ENCODE data around the gene QSOX2.

QSOX2 gene

DNA sequence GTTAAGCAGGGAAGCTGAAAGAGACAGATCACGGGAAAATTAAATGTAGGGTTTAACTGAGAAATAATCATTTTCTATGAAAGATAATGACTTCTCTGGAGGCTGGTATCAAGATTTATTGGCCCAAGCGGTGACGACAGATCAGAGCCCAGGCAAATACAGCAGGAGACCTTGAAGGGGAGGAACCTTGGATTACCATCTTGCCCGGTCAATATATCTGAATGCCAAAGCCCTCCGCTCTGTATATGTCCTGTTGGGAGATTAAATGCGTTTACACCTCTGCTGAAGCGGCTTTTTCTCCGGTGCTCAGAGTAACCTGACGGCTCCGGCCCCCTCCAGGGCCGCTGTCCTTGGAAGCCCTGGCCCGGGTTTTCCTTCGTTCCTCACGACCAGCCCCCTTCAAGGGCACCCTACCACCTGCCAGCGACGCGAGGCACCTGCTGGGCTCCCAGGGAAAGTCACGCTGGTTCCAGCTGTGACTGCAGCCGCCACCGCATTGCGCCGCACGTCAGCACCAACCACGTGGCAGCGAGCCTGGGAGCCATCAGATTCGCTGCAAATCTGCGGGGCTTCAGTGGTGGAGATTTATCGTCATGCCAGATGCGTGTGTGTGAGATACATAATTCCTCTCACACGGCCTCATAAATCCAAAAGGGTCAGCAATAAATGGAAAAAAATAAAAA lies 4.4 kb upstream of the QSOX2 start:
- no peaks in the 10 kb centered on the region for H3K9me3 ChIP-seq (ENCODE audit: control insufficient read depth, insufficient read depth, low read depth, low read length)
- POLR2A ChIA-PET: no interaction called here
- no peak overlapping the region for H3K27ac ChIP-seq (ENCODE audit: extremely low read depth, low read depth, low read length)
- TF ChIP-seq ZNF274 (IDR thresholded peaks at IDR 0.05; ENCODE audit: low read length): no peak
- TF ChIP-seq ZNF274 (tag by site-specific recombination; IDR thresholded peaks at IDR 0.05; ENCODE audit: borderline replicate concordance): no peak
- peak; percentile 74; the same call in 1 of the 2 replicates for TF ChIP-seq ZNF423 (tag by site-specific recombination; IDR thresholded peaks at IDR 0.05)
- no peak for TF ChIP-seq ZNF366 (tag by site-specific recombination; conservative IDR thresholded peaks at IDR 0.05)
- TF ChIP-seq, protein P1, sequence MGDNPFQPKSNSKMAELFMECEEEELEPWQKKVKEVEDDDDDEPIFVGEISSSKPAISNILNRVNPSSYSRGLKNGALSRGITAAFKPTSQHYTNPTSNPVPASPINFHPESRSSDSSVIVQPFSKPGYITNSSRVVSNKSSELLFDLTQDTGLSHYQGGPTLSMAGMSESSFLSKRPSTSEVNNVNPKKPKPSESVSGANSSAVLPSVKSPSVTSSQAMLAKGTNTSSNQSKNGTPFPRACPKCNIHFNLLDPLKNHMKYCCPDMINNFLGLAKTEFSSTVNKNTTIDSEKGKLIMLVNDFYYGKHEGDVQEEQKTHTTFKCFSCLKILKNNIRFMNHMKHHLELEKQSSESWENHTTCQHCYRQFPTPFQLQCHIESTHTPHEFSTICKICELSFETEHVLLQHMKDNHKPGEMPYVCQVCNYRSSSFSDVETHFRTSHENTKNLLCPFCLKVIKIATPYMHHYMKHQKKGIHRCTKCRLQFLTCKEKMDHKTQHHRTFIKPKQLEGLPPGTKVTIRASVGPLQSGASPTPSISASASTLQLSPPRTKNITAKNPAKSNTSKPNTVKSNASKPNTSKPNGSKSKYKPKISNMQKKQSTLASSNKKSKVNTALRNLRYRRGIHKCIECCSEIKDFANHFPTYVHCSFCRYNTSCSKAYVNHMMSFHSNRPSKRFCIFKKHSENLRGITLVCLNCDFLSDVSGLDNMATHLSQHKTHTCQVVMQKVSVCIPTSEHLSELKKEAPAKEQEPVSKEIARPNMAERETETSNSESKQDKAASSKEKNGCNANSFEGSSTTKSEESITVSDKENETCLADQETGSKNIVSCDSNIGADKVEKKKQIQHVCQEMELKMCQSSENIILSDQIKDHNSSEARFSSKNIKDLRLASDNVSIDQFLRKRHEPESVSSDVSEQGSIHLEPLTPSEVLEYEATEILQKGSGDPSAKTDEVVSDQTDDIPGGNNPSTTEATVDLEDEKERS (tag by site-specific recombination; IDR thresholded peaks at IDR 0.05): no peak
- peak; percentile 70; the same call in 1 of the 2 replicates for TF ChIP-seq ZIC2 (tag by site-specific recombination; IDR thresholded peaks at IDR 0.05)
- no peak for TF ChIP-seq KLF16 (tag by site-specific recombination; IDR thresholded peaks at IDR 0.05)
- TF ChIP-seq ZFP3 (tag by site-specific recombination; IDR thresholded peaks at IDR 0.05; ENCODE audit: low read depth): no peak
- no peak for TF ChIP-seq MYNN (tag by site-specific recombination; IDR thresholded peaks at IDR 0.05; ENCODE audit: borderline replicate concordance)
- H3K4me1 ChIP-seq (ENCODE audit: control insufficient read depth, insufficient read depth, low read length): 0 out of 2 replicates have a peak, but pooled peaks cover 2% of the 10 kb centered on the region
- H3K36me3 ChIP-seq (ENCODE audit: control insufficient read depth in 2 of 2, insufficient read depth in 1 of 2, low read length in 2 of 2): no peaks in the 10 kb centered on the region
- CTCF ChIA-PET: interaction anchor here (2.4 kb wide), 1 partner anchor 34 kb away, joined by 9 read pairs; no protein-coding TSS in a partner anchor
- no peak overlapping the region for H3K4me3 ChIP-seq (ENCODE audit: low read depth, low read length)

DNA sequence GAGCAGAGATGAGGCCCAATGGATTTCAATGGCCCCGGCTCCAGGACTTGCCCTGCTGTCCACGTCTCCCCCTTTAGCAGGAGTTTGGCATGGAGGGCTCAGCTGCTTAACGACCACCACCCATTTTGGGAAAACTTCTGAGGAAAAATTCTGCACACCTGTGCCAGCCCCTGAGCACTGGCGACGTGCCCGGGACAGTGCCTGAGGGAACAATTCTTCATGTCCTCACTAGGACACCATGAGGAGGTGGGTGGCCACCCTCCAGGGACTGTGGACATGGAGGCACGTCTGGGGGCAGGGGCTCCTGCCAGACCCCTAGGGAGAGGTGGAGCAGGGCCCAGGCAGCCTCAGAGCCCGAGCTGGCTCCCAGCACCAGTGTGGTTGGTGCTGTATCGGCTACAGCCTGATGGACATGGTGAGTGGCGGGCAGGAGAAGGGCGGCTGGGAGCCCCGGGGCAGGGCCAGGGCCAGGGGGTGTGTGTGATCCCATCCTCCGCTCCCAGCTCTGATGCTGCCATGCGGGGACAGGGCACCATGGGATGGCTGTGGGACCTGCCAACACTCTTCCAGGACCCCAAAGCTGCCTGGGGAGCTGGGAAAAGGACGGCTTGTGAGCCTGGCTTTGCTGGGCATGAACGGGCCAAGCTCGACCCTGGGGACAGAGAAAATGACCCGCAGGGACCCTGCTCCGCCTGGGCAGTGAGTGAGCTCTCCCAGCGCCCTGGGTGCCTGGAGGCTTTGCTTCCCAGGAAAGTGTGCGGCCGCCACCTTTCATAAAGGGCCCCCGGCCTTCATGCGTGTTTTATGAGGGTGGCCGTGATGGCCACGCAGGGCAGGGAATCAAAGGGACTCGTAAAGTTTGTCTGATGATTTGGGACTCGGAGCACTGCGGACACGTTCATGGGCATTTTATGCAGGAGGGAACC lies 3.6 kb upstream of the QSOX2 start:
- H3K36me3 ChIP-seq (ENCODE audit: control insufficient read depth in 2 of 2, insufficient read depth in 1 of 2, low read length in 2 of 2): no peaks in the 10 kb centered on the region
- no peak for TF ChIP-seq ZNF677 (tag by site-specific recombination; IDR thresholded peaks at IDR 0.05)
- 0 out of 2 replicates have a peak, but pooled peaks have one; percentile 7 for TF ChIP-seq ZIC2 (tag by site-specific recombination; IDR thresholded peaks at IDR 0.05)
- no peak overlapping the region for H3K4me3 ChIP-seq (ENCODE audit: low read depth, low read length)
- H3K27ac ChIP-seq (ENCODE audit: extremely low read depth, low read depth, low read length): no peak overlapping the region
- CTCF ChIA-PET: interaction anchor here (2.4 kb wide), 1 partner anchor 35 kb away, joined by 9 read pairs; no protein-coding TSS in a partner anchor
- 0 out of 2 replicates have a peak, but pooled peaks cover 2% of the 10 kb centered on the region for H3K4me1 ChIP-seq (ENCODE audit: control insufficient read depth, insufficient read depth, low read length)
- POLR2A ChIA-PET: no interaction called here
- H3K9me3 ChIP-seq (ENCODE audit: control insufficient read depth, insufficient read depth, low read depth, low read length): no peaks in the 10 kb centered on the region

DNA sequence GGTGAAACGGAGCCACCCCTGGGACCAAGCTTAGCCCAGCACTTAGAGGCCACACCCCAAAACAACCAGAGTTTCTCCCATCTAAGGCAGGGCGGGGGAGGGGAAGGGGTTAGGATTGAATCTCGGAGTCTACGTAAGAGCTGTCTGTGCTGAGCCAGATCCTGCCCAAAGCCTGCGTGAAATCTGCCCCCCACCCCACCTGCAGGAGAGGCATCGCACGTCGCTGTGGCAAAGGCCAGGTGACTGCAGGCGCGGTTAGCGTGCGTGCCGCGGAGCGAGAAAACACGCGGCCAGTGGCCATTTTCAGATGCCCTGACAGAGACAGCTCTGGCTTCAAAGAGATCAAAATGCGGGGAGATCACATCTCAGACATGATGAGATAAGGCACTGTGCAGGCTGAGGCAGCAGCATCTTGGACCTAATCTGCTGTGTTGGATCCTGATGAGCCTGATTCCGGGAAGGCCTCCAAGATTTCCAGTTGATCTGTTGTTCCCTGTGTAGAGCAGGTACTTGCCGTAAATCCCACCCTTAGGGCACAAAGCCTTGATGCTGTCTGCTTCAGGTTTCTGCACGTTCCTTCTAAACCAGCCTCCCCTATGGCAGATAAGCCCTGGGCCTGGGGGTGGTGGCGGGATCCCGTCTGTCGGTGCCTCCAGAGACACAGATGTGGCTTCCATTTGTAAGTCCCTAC lies 2.5 kb upstream of the QSOX2 start:
- H3K27ac ChIP-seq (ENCODE audit: extremely low read depth, low read depth, low read length): no peak overlapping the region
- H3K4me1 ChIP-seq (ENCODE audit: control insufficient read depth, insufficient read depth, low read length): 0 out of 2 replicates have a peak, but pooled peaks cover 2% of the 10 kb centered on the region
- ChIA-PET CTCF (interaction anchor here (0.6 to 1.2 kb wide), 2 partner anchors 8 to 35 kb away, joined by 3 read pairs; no protein-coding TSS in a partner anchor), POLR2A (interaction anchor here (1.1 kb wide), 1 partner anchor 19 kb away, joined by 5 read pairs; no protein-coding TSS in a partner anchor)
- no peaks in the 10 kb centered on the region for H3K9me3 ChIP-seq (ENCODE audit: control insufficient read depth, insufficient read depth, low read depth, low read length)
- H3K36me3 ChIP-seq (ENCODE audit: control insufficient read depth in 2 of 2, insufficient read depth in 1 of 2, low read length in 2 of 2): no peaks in the 10 kb centered on the region
- no peak overlapping the region for H3K4me3 ChIP-seq (ENCODE audit: low read depth, low read length)
- TF ChIP-seq, protein P2, sequence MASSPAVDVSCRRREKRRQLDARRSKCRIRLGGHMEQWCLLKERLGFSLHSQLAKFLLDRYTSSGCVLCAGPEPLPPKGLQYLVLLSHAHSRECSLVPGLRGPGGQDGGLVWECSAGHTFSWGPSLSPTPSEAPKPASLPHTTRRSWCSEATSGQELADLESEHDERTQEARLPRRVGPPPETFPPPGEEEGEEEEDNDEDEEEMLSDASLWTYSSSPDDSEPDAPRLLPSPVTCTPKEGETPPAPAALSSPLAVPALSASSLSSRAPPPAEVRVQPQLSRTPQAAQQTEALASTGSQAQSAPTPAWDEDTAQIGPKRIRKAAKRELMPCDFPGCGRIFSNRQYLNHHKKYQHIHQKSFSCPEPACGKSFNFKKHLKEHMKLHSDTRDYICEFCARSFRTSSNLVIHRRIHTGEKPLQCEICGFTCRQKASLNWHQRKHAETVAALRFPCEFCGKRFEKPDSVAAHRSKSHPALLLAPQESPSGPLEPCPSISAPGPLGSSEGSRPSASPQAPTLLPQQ (tag by site-specific recombination; IDR thresholded peaks at IDR 0.05): no peak
- 0 out of 2 replicates have a peak, but pooled peaks have one; percentile 42 for TF ChIP-seq ZNF600 (tag by site-specific recombination; IDR thresholded peaks at IDR 0.05)
- no peak for TF ChIP-seq KLF9 (tag by site-specific recombination; IDR thresholded peaks at IDR 0.05; ENCODE audit: low read depth)
- no peak for TF ChIP-seq ZNF433 (tag by site-specific recombination; IDR thresholded peaks at IDR 0.05; ENCODE audit: low read depth)

Data from HEK293 (cell line).